Left ventricle myocardium inferior (tissue), 1 donor: ENCODE data around the gene PRKCD. TPM values are rescaled to one million over a fixed set of nuclear protein-coding genes. Genes with fewer than 3 reads are reported as not detected.

Experiments used
- DNase-seq: peaks from one replicate; pipeline ENCODE4 v3.0.0-alpha.2; 2020
- H3K27ac ChIP-seq: fragments of 200-600 bp; replicated peaks from 2 replicates; pipeline ENCODE4 v1.8.0; 2021
- H3K27me3 ChIP-seq: fragments of 200-600 bp; 2 replicates; pipeline ENCODE4 v1.8.0; 2021; ENCODE audit warnings: low read depth
- H3K36me3 ChIP-seq: fragments of 200-600 bp; 2 replicates; pipeline ENCODE4 v1.8.0; 2021
- H3K4me1 ChIP-seq: fragments of 200-600 bp; 2 replicates; pipeline ENCODE4 v1.8.0; 2021
- H3K4me3 ChIP-seq: fragments of 200-600 bp; 2 replicates; pipeline ENCODE4 v1.8.0; 2021; ENCODE audit warnings: mild to moderate bottlenecking, moderate library complexity
- H3K9me3 ChIP-seq: fragments of 200-600 bp; replicated peaks from 2 replicates; pipeline ENCODE4 v1.8.0; 2021
- CTCF ChIP-seq: fragments of 200-600 bp; IDR thresholded peaks from 2 replicates; pipeline ENCODE4 v1.8.0; 2021; ENCODE audit warnings: antibody characterized with exemption, mild to moderate bottlenecking, borderline replicate concordance
- intact Hi-C: fragments of 100-400 bp; cut with micrococcal nuclease; formaldehyde crosslinking; loops from one replicate; pipeline ENCODE4 v1.11.0; 2022
- total RNA-seq: library from RNA; stranded (reverse); fragmentation: NEBNext Ultra II Directional; extraction: Animal tissue kit (Norgen Biotek cat#: 25700); gene quantifications from one replicate; pipeline ENCODE4 v1.2.1, GENCODE V29; 2021
- donor health status: DM: no; HTN: yes; CAD: no; lungs with severe emphysema.

The PRKCD gene
- total RNA-seq, 1 donor from 2014 or later = 13.6 TPM

- no peaks in the 10 kb centered on the region for H3K4me1 ChIP-seq
- H3K27ac ChIP-seq = no peak overlapping the region
- TF ChIP-seq CTCF = no peak
- intact Hi-C loops = no loop called here
- H3K4me3 ChIP-seq = no peak overlapping the region
- H3K27me3 ChIP-seq = no peaks in the 10 kb centered on the region
- H3K9me3 ChIP-seq = no peaks in the 10 kb centered on the region
- DNase-seq = no peak
- H3K36me3 ChIP-seq = peaks cover 77% of the 10 kb centered on the region
Measured at GRCh38 chr3:53182764-53183355, 21.9 kb downstream of the PRKCD start.

DNA sequence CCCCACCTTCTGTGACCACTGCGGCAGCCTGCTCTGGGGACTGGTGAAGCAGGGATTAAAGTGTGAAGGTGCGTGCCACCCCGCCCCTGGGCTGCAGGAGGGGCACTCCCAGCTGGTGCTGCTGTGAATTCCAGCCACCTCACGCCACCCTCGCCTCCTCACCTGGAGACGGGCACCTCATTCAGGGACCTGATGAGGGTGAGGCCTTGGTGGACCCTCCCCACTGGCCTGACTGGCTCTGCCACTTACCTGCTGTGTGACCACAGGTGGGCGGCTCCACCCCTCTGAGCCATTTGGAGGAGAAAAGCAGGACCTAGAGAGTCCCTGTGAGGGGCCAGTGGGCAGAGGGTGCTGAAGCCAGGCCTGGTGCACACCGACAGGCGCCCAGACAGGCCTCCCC, 22.5 kb downstream of the PRKCD start:
- Histone ChIP-seq H3K36me3 (peaks cover 73% of the 10 kb centered on the region), H3K9me3 (no peaks in the 10 kb centered on the region), H3K4me1 (no peaks in the 10 kb centered on the region), H3K4me3 (no peak overlapping the region), H3K27ac (no peak overlapping the region), H3K27me3 (no peaks in the 10 kb centered on the region)
- TF ChIP-seq CTCF = no peak
- DNase-seq = no peak
- intact Hi-C loops = no loop called here

DNA sequence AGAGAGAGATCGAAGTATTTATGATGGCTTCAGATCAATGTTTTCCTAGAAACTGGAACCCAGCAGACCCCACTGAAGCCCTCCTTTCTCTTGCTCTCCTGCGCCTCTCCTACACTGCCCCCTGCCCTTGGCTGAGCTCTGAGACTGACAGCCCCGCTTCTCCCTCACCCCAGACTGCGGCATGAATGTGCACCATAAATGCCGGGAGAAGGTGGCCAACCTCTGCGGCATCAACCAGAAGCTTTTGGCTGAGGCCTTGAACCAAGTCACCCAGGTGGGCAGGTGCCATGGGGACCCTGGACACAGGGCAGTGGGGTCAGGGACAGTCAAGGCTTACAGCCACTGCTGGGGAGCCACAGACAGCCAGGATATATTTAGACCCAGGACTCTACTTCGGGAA, 23.7 kb downstream of the PRKCD start:
- no peak for TF ChIP-seq CTCF
- no peak overlapping the region for H3K4me3 ChIP-seq
- no peaks in the 10 kb centered on the region for H3K27me3 ChIP-seq
- H3K4me1 ChIP-seq = no peaks in the 10 kb centered on the region
- peaks cover 71% of the 10 kb centered on the region for H3K36me3 ChIP-seq
- DNase-seq = no peak
- H3K9me3 ChIP-seq = no peaks in the 10 kb centered on the region
- no peak overlapping the region for H3K27ac ChIP-seq
- intact Hi-C loops = no loop called here

DNA sequence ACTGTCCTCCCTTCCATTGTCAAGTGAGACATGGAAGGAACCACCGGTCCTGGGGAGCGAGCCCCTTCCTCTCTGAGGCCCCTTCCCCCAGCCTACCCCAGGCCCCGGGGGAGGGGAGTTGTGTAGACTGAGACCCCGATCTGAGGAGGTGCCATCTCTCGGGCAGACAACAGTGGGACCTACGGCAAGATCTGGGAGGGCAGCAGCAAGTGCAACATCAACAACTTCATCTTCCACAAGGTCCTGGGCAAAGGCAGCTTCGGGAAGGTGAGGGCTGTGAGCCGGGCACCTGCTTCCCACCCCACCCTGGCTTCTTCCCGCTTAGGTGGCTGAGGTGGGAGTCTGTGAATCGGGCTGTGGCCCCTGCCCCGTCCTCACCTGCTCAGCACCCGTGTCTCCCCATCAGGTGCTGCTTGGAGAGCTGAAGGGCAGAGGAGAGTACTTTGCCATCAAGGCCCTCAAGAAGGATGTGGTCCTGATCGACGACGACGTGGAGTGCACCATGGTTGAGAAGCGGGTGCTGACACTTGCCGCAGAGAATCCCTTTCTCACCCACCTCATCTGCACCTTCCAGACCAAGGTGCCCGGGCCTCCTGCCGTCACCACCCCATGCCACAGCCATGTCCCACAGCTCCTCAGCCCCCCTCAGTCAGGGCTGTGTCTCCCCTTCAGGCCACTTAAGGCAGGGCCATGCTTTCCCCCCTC, 24.9 kb downstream of the PRKCD start:
- H3K4me3 ChIP-seq = no peak overlapping the region
- intact Hi-C loops = no loop called here
- H3K27me3 ChIP-seq = no peaks in the 10 kb centered on the region
- peaks cover 72% of the 10 kb centered on the region for H3K36me3 ChIP-seq
- no peaks in the 10 kb centered on the region for H3K9me3 ChIP-seq
- H3K4me1 ChIP-seq = no peaks in the 10 kb centered on the region
- TF ChIP-seq CTCF = no peak
- H3K27ac ChIP-seq = no peak overlapping the region
- no peak for DNase-seq

DNA sequence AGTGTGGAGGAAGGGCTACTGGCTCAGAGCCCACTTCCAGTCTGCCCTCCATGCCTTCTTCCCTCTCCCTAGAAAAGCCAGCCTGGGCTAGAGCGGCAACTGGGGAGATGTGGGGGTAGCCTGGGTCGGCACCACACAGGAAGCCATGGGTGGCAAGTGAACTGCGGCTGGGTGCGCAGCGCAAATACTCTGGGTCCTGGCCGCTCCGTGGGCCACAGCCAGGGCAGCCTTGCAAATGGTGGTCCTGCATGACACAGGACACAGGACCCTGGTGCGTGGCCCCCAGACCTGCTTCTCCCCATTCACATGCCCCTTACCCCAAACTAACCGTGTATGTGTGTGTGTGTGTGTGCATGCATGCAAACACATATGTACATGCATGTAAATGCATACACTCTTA, 25.7 kb downstream of the PRKCD start:
- Histone ChIP-seq H3K36me3 (peaks cover 68% of the 10 kb centered on the region), H3K27me3 (no peaks in the 10 kb centered on the region), H3K27ac (no peak overlapping the region), H3K9me3 (no peaks in the 10 kb centered on the region), H3K4me3 (no peak overlapping the region), H3K4me1 (no peaks in the 10 kb centered on the region)
- intact Hi-C loops = no loop called here
- no peak for TF ChIP-seq CTCF
- no peak for DNase-seq
